ENCODE measurements around the gene PLD5. TPM values are rescaled to one million over a fixed set of nuclear protein-coding genes. Genes with fewer than 3 reads are reported as not detected.

PLD5 gene
- total and polyA plus RNA-seq, 3 donors from 2014 or later: 0.63 to 1.7 (median 0.81) TPM

DNA sequence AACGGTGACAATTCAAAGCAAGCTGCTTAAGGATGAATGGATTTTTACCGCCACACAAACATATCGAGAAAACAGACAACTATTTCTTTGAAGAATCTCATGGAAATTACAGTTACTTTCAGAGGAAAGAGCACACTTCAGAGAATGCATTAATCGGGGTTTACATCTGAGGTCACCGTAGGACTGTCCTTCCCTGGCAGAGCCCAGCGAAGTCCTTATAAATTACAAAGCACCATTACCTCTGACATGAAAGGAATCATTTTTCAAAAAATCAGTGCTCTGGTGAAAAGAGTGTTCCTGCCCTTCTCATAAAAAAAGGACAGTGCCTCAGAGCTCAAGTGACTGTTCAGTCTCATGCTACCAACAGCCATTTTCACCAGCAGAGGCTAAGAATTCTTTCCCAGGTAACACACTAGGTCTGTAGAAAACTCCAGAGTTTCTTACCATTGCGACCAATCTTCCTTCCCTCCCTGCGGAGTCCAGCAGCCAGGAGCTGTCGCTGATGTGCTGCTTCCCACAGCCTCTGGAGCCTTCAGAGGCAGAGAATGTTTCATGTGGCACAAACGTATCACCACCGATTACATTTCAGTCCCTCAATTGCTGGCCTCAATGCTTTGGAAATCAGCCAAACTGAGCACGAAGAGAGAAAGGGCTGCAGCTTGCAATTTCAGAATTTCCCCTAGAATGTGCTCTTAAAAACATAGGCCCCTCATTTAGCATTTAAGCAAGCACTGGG is 75.4 kb downstream of the PLD5 start:
- H3K27ac ChIP-seq: no peak overlapping the region
- no peak for DNase-seq
- H3K4me1 ChIP-seq: no peaks in the 10 kb centered on the region
- no peaks in the 10 kb centered on the region for H3K9me3 ChIP-seq
- no peak for TF ChIP-seq POLR2A (IDR thresholded peaks at IDR 0.05)
- TF ChIP-seq, protein P1, sequence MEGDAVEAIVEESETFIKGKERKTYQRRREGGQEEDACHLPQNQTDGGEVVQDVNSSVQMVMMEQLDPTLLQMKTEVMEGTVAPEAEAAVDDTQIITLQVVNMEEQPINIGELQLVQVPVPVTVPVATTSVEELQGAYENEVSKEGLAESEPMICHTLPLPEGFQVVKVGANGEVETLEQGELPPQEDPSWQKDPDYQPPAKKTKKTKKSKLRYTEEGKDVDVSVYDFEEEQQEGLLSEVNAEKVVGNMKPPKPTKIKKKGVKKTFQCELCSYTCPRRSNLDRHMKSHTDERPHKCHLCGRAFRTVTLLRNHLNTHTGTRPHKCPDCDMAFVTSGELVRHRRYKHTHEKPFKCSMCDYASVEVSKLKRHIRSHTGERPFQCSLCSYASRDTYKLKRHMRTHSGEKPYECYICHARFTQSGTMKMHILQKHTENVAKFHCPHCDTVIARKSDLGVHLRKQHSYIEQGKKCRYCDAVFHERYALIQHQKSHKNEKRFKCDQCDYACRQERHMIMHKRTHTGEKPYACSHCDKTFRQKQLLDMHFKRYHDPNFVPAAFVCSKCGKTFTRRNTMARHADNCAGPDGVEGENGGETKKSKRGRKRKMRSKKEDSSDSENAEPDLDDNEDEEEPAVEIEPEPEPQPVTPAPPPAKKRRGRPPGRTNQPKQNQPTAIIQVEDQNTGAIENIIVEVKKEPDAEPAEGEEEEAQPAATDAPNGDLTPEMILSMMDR (IDR thresholded peaks at IDR 0.05): no peak
- no peaks in the 10 kb centered on the region for H3K36me3 ChIP-seq (ENCODE audit: low read depth, missing control alignments)
- H3K4me3 ChIP-seq: no peak overlapping the region
- H3K27me3 ChIP-seq: no peaks in the 10 kb centered on the region
- 48 to 52% methylated on average over 12 of the region's 12 CpGs for WGBS, 2 donors
- intact Hi-C loops (cut with DNase I; ENCODE audit: low total_unique reads): no loop called here

DNA sequence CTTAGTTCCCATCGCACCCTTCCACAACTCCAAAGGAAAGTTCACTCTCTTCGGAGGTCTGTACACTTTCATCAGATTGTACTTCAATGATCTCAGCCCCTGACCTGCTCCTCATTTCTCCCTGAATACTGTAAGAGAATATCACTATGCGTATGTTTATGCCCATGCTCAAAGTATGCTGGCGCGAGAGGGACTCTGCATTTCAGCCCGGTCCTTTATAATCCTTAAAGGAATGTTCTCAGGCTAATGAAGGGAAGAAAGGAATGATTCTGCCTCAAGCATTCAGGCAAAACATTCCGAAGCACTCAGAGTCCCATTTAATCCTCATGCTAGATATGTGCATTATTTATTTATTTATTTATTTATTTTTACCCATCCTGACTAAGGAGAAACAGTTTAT is 76.8 kb downstream of the PLD5 start:
- no peak overlapping the region for H3K27ac ChIP-seq
- H3K36me3 ChIP-seq (ENCODE audit: low read depth, missing control alignments): no peaks in the 10 kb centered on the region
- H3K9me3 ChIP-seq: no peaks in the 10 kb centered on the region
- no peak overlapping the region for H3K4me3 ChIP-seq
- no peak for DNase-seq
- H3K4me1 ChIP-seq: no peaks in the 10 kb centered on the region
- intact Hi-C loops (cut with DNase I; ENCODE audit: low total_unique reads): no loop called here
- no peaks in the 10 kb centered on the region for H3K27me3 ChIP-seq
- TF ChIP-seq POLR2A (IDR thresholded peaks at IDR 0.05): no peak
- TF ChIP-seq, protein P1 (IDR thresholded peaks at IDR 0.05): no peak
- WGBS, 2 donors: 67 to 75% methylated on average over 7 of the region's 7 CpGs

- WGBS, 2 donors: 96 to 100% methylated on average over 1 of the region's 1 CpG
- intact Hi-C loops (cut with DNase I; ENCODE audit: low total_unique reads): no loop called here
- no peak overlapping the region for H3K4me3 ChIP-seq
Observed at GRCh38 chr1:242440757-242441156, 83.7 kb downstream of the PLD5 start.

DNA sequence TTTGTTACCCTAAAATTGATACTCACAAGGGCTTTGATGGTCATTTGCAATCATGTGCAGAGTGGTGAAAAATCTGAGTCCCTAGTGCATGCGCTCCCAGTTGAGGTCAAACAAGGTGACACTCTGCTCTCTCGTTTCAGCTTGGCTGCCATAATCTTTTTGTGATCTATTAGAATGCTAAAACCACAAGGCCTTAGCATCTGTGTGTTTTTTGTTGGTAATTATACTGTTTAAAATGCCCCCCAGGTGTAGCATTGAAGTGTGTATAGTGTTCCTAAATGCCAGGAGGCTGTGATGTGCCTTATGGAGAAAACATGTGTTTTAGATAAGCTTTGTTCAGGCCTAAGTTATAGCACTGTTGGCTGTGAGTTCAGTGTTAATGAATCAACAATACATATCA is 89.3 kb downstream of the PLD5 start:
- intact Hi-C loops (cut with DNase I; ENCODE audit: low total_unique reads): no loop called here

More at GRCh38 chr1:242440757-242441156, 83.7 kb downstream of the PLD5 start:
- H3K27ac ChIP-seq: no peak overlapping the region
- no peak for DNase-seq
- no peaks in the 10 kb centered on the region for H3K27me3 ChIP-seq
- no peak for TF ChIP-seq POLR2A (IDR thresholded peaks at IDR 0.05)
- TF ChIP-seq, protein P1 (IDR thresholded peaks at IDR 0.05): no peak
- H3K4me1 ChIP-seq: no peaks in the 10 kb centered on the region
- H3K9me3 ChIP-seq: no peaks in the 10 kb centered on the region
- no peaks in the 10 kb centered on the region for H3K36me3 ChIP-seq (ENCODE audit: low read depth, missing control alignments)

More for the DNA sequence above, 89.3 kb downstream of the PLD5 start:
- no peaks in the 10 kb centered on the region for H3K4me1 ChIP-seq
- no peaks in the 10 kb centered on the region for H3K27me3 ChIP-seq
- TF ChIP-seq POLR2A (IDR thresholded peaks at IDR 0.05): no peak
- TF ChIP-seq, protein P1 (IDR thresholded peaks at IDR 0.05): no peak
- 59 to 81% methylated on average over 2 of the region's 2 CpGs for WGBS, 2 donors
- H3K27ac ChIP-seq: no peak overlapping the region
- no peaks in the 10 kb centered on the region for H3K36me3 ChIP-seq (ENCODE audit: low read depth, missing control alignments)
- DNase-seq: no peak
- no peaks in the 10 kb centered on the region for H3K9me3 ChIP-seq
- no peak overlapping the region for H3K4me3 ChIP-seq

All from testis (tissue), 3 donors.